Measurements from ENCODE around the gene DPYD. TPM values are rescaled to one million over a fixed set of nuclear protein-coding genes. Genes with fewer than 3 reads are reported as not detected.

Gene DPYD
- total and polyA plus RNA-seq, 9 of the 15 experiments (the other 6 are each of a cell fraction or from before 2014, with no cell fraction given): 0.03 to 0.25 (median 0.08) TPM; not detected in 2

GRCh38 chr1:97277891-97278654, 642.8 kb downstream of the DPYD start:
- CTCF ChIA-PET (ENCODE audit: low intra/inter-chr PET ratio): no interaction called here
- no peak for TF ChIP-seq KAT7 (CRISPR knock-in tag; IDR thresholded peaks at IDR 0.05; ENCODE audit: borderline replicate concordance)
- no peak for TF ChIP-seq E2F8 (IDR thresholded peaks at IDR 0.05; ENCODE audit: low read depth, partially characterized antibody)
- TF ChIP-seq PTTG1 (tag; IDR thresholded peaks at IDR 0.05; ENCODE audit: low read depth): no peak
- no peak for TF ChIP-seq U2AF2 (optimal IDR thresholded peaks at IDR 0.05; ENCODE audit: low read depth, low read length)
- no peak for TF ChIP-seq SIN3B (IDR thresholded peaks at IDR 0.05; ENCODE audit: low read depth)
- TF ChIP-seq CBX2 (IDR thresholded peaks at IDR 0.05; ENCODE audit: insufficient read depth, low read length, poor library complexity, severe bottlenecking): no peak
- TF ChIP-seq HBP1 (CRISPR knock-in tag; IDR thresholded peaks at IDR 0.05): no peak
- TF ChIP-seq FOXJ3 (CRISPR knock-in tag; IDR thresholded peaks at IDR 0.05): no peak
- no peak for TF ChIP-seq HMGXB4 (CRISPR knock-in tag; IDR thresholded peaks at IDR 0.05)
- TF ChIP-seq HMBOX1 (IDR thresholded peaks at IDR 0.05): no peak
- Histone ChIP-seq H3K4me3 (no peak overlapping the region), H3K4me1 (replicated peaks in 1 of 2; ENCODE audit: control insufficient read depth in 2 of 2, insufficient read depth in 2 of 2, low read length in 2 of 2) (no peaks in the 10 kb centered on the region), H3K27me3 (ENCODE audit: control insufficient read depth in 2 of 2, insufficient read depth in 2 of 2, low read length in 2 of 2) (no peaks in the 10 kb centered on the region), H3K4me2 (ENCODE audit: insufficient read depth, low read length) (no peak overlapping the region), H2AFZ (ENCODE audit: low read depth, low read length) (no peak overlapping the region), H4K20me1 (replicated peaks; ENCODE audit: control insufficient read depth, insufficient read depth, low read length) (no peaks in the 10 kb centered on the region), H3K79me2 (ENCODE audit: control insufficient read depth, insufficient read depth, low read length) (no peaks in the 10 kb centered on the region), H3K9me1 (ENCODE audit: control insufficient read depth, insufficient read depth, low read length) (no peaks in the 10 kb centered on the region), H3K9ac (ENCODE audit: insufficient read depth in 1 of 2, low read depth in 2 of 2, low read length in 2 of 2) (no peak overlapping the region), H3K27ac (ENCODE audit: extremely low read depth, low read depth, low read length) (no peak overlapping the region), H3K9me3 (replicated peaks; ENCODE audit: control insufficient read depth, insufficient read depth, low read depth, low read length) (peaks cover 3% of the 10 kb centered on the region; the same call in 1 of the 2 replicates), H3K36me3 (ENCODE audit: control insufficient read depth, insufficient read depth, low read length) (no peaks in the 10 kb centered on the region)
- POLR2A ChIA-PET: no interaction called here
- no TSS peak for BruUV-seq (replicated peaks)
- in situ Hi-C loops (cut with MboI) (no loop called here), intact Hi-C loops (cut with micrococcal nuclease) (no loop called here)
- FAIRE-seq (no peak), ATAC-seq (no peak), DNase-seq (ENCODE audit: extremely low read depth in 1 of 4, low spot score in 3 of 4) (no peak)
- WGBS (ENCODE audit: insufficient coverage, low coverage, missing lambda C conversion rate): 3% methylated on average over 2 of the region's 2 CpGs
